ENCODE measurements around the gene PHACTR2. TPM values are rescaled to one million over a fixed set of nuclear protein-coding genes. Genes with fewer than 3 reads are reported as not detected.

The PHACTR2 gene
- total and polyA plus RNA-seq, 9 donors: 19.5 to 66.5 (median 34.4) TPM

- no peaks in the 10 kb centered on the region for H3K27me3 ChIP-seq (ENCODE audit: control insufficient read depth, insufficient read depth, low read length)
- H3K36me3 ChIP-seq (ENCODE audit: control insufficient read depth, insufficient read depth, low read length): peaks cover 12% of the 10 kb centered on the region
- H3K9me3 ChIP-seq (replicated peaks; ENCODE audit: control insufficient read depth, low read depth, low read length): peaks cover 18% of the 10 kb centered on the region
- no peak overlapping the region for H3K27ac ChIP-seq (ENCODE audit: low read length)
- no peak overlapping the region for H3K4me3 ChIP-seq (ENCODE audit: low read length)
- peak; percentile 29 for DNase-seq
- WGBS (ENCODE audit: insufficient coverage): no CpG with 5 or more reads among the region's 3 CpGs
- no peaks in the 10 kb centered on the region for H3K4me1 ChIP-seq (ENCODE audit: control insufficient read depth, insufficient read depth, low read length)
These were observed 29.9 kb downstream of the PHACTR2 start for GRCh38 chr6:143707697-143708096.

- Histone ChIP-seq H3K4me3 (ENCODE audit: low read length) (no peak overlapping the region), H3K27ac (ENCODE audit: low read length) (no peak overlapping the region), H3K4me1 (ENCODE audit: control insufficient read depth, insufficient read depth, low read length) (no peaks in the 10 kb centered on the region), H3K27me3 (ENCODE audit: control insufficient read depth, insufficient read depth, low read length) (no peaks in the 10 kb centered on the region), H3K9me3 (replicated peaks; ENCODE audit: control insufficient read depth, low read depth, low read length) (peaks cover 18% of the 10 kb centered on the region), H3K36me3 (ENCODE audit: control insufficient read depth, insufficient read depth, low read length) (peaks cover 24% of the 10 kb centered on the region)
- DNase-seq: peak; percentile 35
- no CpG with 5 or more reads among the region's 1 CpG for WGBS (ENCODE audit: insufficient coverage)
These were observed 31.1 kb downstream of the PHACTR2 start for GRCh38 chr6:143708889-143709288.

GRCh38 chr6:143711714-143712113 is 33.9 kb downstream of the PHACTR2 start:
- no peak for DNase-seq
- Histone ChIP-seq H3K27ac (ENCODE audit: low read length) (peak overlapping the region; percentile 58), H3K4me1 (ENCODE audit: control insufficient read depth, insufficient read depth, low read length) (no peaks in the 10 kb centered on the region), H3K4me3 (ENCODE audit: low read length) (no peak overlapping the region), H3K27me3 (ENCODE audit: control insufficient read depth, insufficient read depth, low read length) (no peaks in the 10 kb centered on the region), H3K9me3 (replicated peaks; ENCODE audit: control insufficient read depth, low read depth, low read length) (peaks cover 13% of the 10 kb centered on the region), H3K36me3 (ENCODE audit: control insufficient read depth, insufficient read depth, low read length) (peaks cover 27% of the 10 kb centered on the region)
- WGBS (ENCODE audit: insufficient coverage): no CpG with 5 or more reads among the region's 3 CpGs

GRCh38 chr6:143718472-143718871 is 40.7 kb downstream of the PHACTR2 start:
- WGBS (ENCODE audit: insufficient coverage): no CpG with 5 or more reads among the region's 1 CpG
- H3K9me3 ChIP-seq (replicated peaks; ENCODE audit: control insufficient read depth, low read depth, low read length): no peaks in the 10 kb centered on the region
- H3K27ac ChIP-seq (ENCODE audit: low read length): peak overlapping the region; percentile 44
- peaks cover 23% of the 10 kb centered on the region for H3K36me3 ChIP-seq (ENCODE audit: control insufficient read depth, insufficient read depth, low read length)
- peak; percentile 84 for DNase-seq
- no peaks in the 10 kb centered on the region for H3K4me1 ChIP-seq (ENCODE audit: control insufficient read depth, insufficient read depth, low read length)
- H3K4me3 ChIP-seq (ENCODE audit: low read length): no peak overlapping the region
- no peaks in the 10 kb centered on the region for H3K27me3 ChIP-seq (ENCODE audit: control insufficient read depth, insufficient read depth, low read length)

GRCh38 chr6:143721642-143722041 is 43.9 kb downstream of the PHACTR2 start:
- Histone ChIP-seq H3K4me1 (ENCODE audit: control insufficient read depth, insufficient read depth, low read length) (no peaks in the 10 kb centered on the region), H3K9me3 (replicated peaks; ENCODE audit: control insufficient read depth, low read depth, low read length) (no peaks in the 10 kb centered on the region), H3K36me3 (ENCODE audit: control insufficient read depth, insufficient read depth, low read length) (peaks cover 14% of the 10 kb centered on the region), H3K27ac (ENCODE audit: low read length) (no peak overlapping the region), H3K27me3 (ENCODE audit: control insufficient read depth, insufficient read depth, low read length) (no peaks in the 10 kb centered on the region), H3K4me3 (ENCODE audit: low read length) (no peak overlapping the region)
- DNase-seq: no peak

- Histone ChIP-seq H3K9me3 (replicated peaks; ENCODE audit: control insufficient read depth, low read depth, low read length) (no peaks in the 10 kb centered on the region), H3K4me1 (ENCODE audit: control insufficient read depth, insufficient read depth, low read length) (no peaks in the 10 kb centered on the region), H3K27me3 (ENCODE audit: control insufficient read depth, insufficient read depth, low read length) (no peaks in the 10 kb centered on the region), H3K4me3 (ENCODE audit: low read length) (no peak overlapping the region), H3K36me3 (ENCODE audit: control insufficient read depth, insufficient read depth, low read length) (peaks cover 14% of the 10 kb centered on the region), H3K27ac (ENCODE audit: low read length) (no peak overlapping the region)
- no peak for DNase-seq
- WGBS (ENCODE audit: insufficient coverage): 100% methylated on average over 1 of the region's 5 CpGs
These were observed 47.1 kb downstream of the PHACTR2 start for GRCh38 chr6:143724876-143725275.

GRCh38 chr6:143726015-143726647 is 48.4 kb downstream of the PHACTR2 start:
- no CpG with 5 or more reads among the region's 2 CpGs for WGBS (ENCODE audit: insufficient coverage)
- Histone ChIP-seq H3K36me3 (ENCODE audit: control insufficient read depth, insufficient read depth, low read length) (peaks cover 11% of the 10 kb centered on the region), H3K27ac (ENCODE audit: low read length) (no peak overlapping the region), H3K9me3 (replicated peaks; ENCODE audit: control insufficient read depth, low read depth, low read length) (no peaks in the 10 kb centered on the region), H3K27me3 (ENCODE audit: control insufficient read depth, insufficient read depth, low read length) (no peaks in the 10 kb centered on the region), H3K4me3 (ENCODE audit: low read length) (no peak overlapping the region), H3K4me1 (ENCODE audit: control insufficient read depth, insufficient read depth, low read length) (no peaks in the 10 kb centered on the region)
- DNase-seq: no peak

GRCh38 chr6:143727035-143727434 is 49.3 kb downstream of the PHACTR2 start:
- no CpG with 5 or more reads among the region's 1 CpG for WGBS (ENCODE audit: insufficient coverage)
- Histone ChIP-seq H3K27me3 (ENCODE audit: control insufficient read depth, insufficient read depth, low read length) (no peaks in the 10 kb centered on the region), H3K9me3 (replicated peaks; ENCODE audit: control insufficient read depth, low read depth, low read length) (no peaks in the 10 kb centered on the region), H3K27ac (ENCODE audit: low read length) (no peak overlapping the region), H3K4me3 (ENCODE audit: low read length) (no peak overlapping the region), H3K4me1 (ENCODE audit: control insufficient read depth, insufficient read depth, low read length) (no peaks in the 10 kb centered on the region), H3K36me3 (ENCODE audit: control insufficient read depth, insufficient read depth, low read length) (peaks cover 11% of the 10 kb centered on the region)
- DNase-seq: no peak

GRCh38 chr6:143731789-143732188 is 54.0 kb downstream of the PHACTR2 start:
- Histone ChIP-seq H3K9me3 (replicated peaks; ENCODE audit: control insufficient read depth, low read depth, low read length) (no peaks in the 10 kb centered on the region), H3K4me3 (ENCODE audit: low read length) (no peak overlapping the region), H3K27ac (ENCODE audit: low read length) (no peak overlapping the region), H3K27me3 (ENCODE audit: control insufficient read depth, insufficient read depth, low read length) (no peaks in the 10 kb centered on the region), H3K4me1 (ENCODE audit: control insufficient read depth, insufficient read depth, low read length) (peaks cover 2% of the 10 kb centered on the region), H3K36me3 (ENCODE audit: control insufficient read depth, insufficient read depth, low read length) (no peaks in the 10 kb centered on the region)
- DNase-seq: no peak
- no CpG with 5 or more reads among the region's 1 CpG for WGBS (ENCODE audit: insufficient coverage)

- H3K27me3 ChIP-seq (ENCODE audit: control insufficient read depth, insufficient read depth, low read length): no peaks in the 10 kb centered on the region
- no peak overlapping the region for H3K4me3 ChIP-seq (ENCODE audit: low read length)
- no CpG with 5 or more reads among the region's 1 CpG for WGBS (ENCODE audit: insufficient coverage)
- no peak for DNase-seq
- no peaks in the 10 kb centered on the region for H3K9me3 ChIP-seq (replicated peaks; ENCODE audit: control insufficient read depth, low read depth, low read length)
- H3K36me3 ChIP-seq (ENCODE audit: control insufficient read depth, insufficient read depth, low read length): no peaks in the 10 kb centered on the region
- H3K4me1 ChIP-seq (ENCODE audit: control insufficient read depth, insufficient read depth, low read length): peaks cover 2% of the 10 kb centered on the region
- H3K27ac ChIP-seq (ENCODE audit: low read length): no peak overlapping the region
These were observed 54.8 kb downstream of the PHACTR2 start for GRCh38 chr6:143732536-143732935.

GRCh38 chr6:143733510-143733909 is 55.7 kb downstream of the PHACTR2 start:
- Histone ChIP-seq H3K9me3 (replicated peaks; ENCODE audit: control insufficient read depth, low read depth, low read length) (no peaks in the 10 kb centered on the region), H3K27me3 (ENCODE audit: control insufficient read depth, insufficient read depth, low read length) (no peaks in the 10 kb centered on the region), H3K4me1 (ENCODE audit: control insufficient read depth, insufficient read depth, low read length) (peaks cover 2% of the 10 kb centered on the region), H3K27ac (ENCODE audit: low read length) (no peak overlapping the region), H3K36me3 (ENCODE audit: control insufficient read depth, insufficient read depth, low read length) (no peaks in the 10 kb centered on the region), H3K4me3 (ENCODE audit: low read length) (no peak overlapping the region)
- no CpG with 5 or more reads among the region's 1 CpG for WGBS (ENCODE audit: insufficient coverage)
- DNase-seq: no peak
